Mucosa of descending colon (tissue), 3 donors: ENCODE results near the gene EGFLAM. TPM values are rescaled to one million over a fixed set of nuclear protein-coding genes. Genes with fewer than 3 reads are reported as not detected.

Experiments
- ATAC-seq: fragments of 200-7000 bp; cut with Tn5 transposase; one replicate; pipeline ENCODE4 v1.9.1; 2020; ENCODE audit warnings: mild to moderate bottlenecking, moderate library complexity
- DNase-seq, 3 donors: peaks; one replicate each; pipeline ENCODE4 v3.0.0-alpha.2; 2020
- H3K36me3 ChIP-seq: fragments of 200-600 bp; one replicate; pipeline ENCODE4 v1.8.0; 2021; ENCODE audit warnings: low read depth, mild to moderate bottlenecking
- H3K4me1 ChIP-seq: fragments of 200-600 bp; one replicate; pipeline ENCODE4 v1.8.0; 2021; ENCODE audit warnings: low read depth, mild to moderate bottlenecking
- H3K4me3 ChIP-seq: fragments of 200-600 bp; one replicate; pipeline ENCODE4 v1.8.0; 2021; ENCODE audit warnings: mild to moderate bottlenecking
- H3K9me3 ChIP-seq: fragments of 200-600 bp; one replicate; pipeline ENCODE4 v1.8.0; 2021; ENCODE audit warnings: mild to moderate bottlenecking
- CTCF ChIP-seq: fragments of 200-600 bp; IDR thresholded peaks from one replicate; pipeline ENCODE4 v1.8.0; 2022; ENCODE audit warnings: antibody characterized with exemption, mild to moderate bottlenecking
- intact Hi-C, 2 donors: fragments of 100-400 bp; cut with DNase I in 1 of 2; cut with micrococcal nuclease in 1 of 2; formaldehyde crosslinking; loops; one replicate each; pipeline versions ENCODE4 v1.11.0 to v1.11.1; 2022; cut with DNase I, micrococcal nuclease
- total RNA-seq, 3 donors: library from RNA; stranded (reverse); fragmentation: NEBNext Ultra II Directional in 2 of 3; extraction: Animal tissue kit (Norgen Biotek cat#: 25700) in 2 of 3; gene quantifications; one replicate each; pipeline versions ENCODE4 v1.2.1 to v1.2.4, GENCODE V29; 2021 to 2023
- donor health status: DM: no; HTN: no; CAD: no; lungs with moderate emphysema.
- donor health status: DM: no; HTN: no; CAD: no.
- donor health status: DM: no; HTN: yes; CAD: no.

Gene EGFLAM
- total RNA-seq, 3 donors from 2014 or later = 0.46 to 2.1 (median 0.84) TPM

DNA sequence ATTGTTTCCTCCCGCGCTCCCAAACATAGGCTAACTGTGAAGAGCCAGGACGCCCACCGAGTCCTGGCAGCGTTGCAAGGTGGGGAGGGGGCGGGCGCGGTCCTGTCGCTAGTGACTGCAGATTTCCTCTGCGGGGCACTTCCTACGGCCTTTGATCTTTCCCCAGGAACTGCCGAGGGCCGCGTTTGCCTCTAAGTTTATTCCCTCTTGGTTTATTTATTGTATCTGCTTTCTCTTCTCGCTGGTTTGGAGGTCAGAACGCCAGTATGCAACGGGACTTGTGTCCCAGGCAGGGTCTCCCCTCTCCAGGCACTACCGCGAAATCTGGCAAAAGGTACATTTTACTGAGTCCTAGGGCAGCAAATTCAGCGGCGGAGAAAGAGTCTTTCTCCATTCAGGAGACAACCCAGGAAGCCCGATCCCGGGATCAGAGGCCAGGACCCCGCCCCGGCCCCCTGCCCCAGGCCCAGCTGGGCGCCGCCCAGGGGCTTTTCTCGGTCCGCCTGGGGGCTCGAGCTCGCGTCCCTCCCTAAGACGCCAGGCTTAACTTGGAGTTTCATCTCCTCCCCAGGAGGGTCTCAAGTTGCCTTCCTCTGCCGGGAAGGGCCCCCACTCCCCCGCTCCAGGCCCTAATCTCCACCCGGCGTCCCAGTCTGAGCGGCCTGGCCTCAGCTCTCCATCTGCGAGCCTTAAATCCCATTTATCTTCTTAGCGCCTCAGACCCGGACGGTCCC is 884 bp upstream of the EGFLAM start:
- Histone ChIP-seq H3K4me3 (no peak overlapping the region), H3K9me3 (no peaks in the 10 kb centered on the region), H3K4me1 (no peaks in the 10 kb centered on the region), H3K36me3 (no peaks in the 10 kb centered on the region)
- intact Hi-C loops = no loop called here
- TF ChIP-seq CTCF = no peak
- DNase-seq = no peak
- no peak for ATAC-seq

DNA sequence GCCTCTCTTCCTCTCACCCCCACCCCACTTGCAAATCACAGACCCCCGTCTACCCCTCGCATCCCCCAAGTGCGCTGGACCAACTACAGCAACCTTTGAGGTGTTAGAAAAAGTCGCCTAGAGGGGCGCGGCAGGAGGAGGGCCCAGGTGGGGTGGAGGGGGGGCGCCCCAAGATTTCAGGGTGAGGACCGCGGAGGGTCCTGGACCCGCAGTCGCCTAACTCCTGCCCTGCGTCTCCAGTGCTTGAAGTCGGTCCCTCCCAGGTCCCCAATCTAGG is 379 bp upstream of the EGFLAM start:
- DNase-seq (no peak), ATAC-seq (no peak)
- H3K4me1 ChIP-seq = no peaks in the 10 kb centered on the region
- TF ChIP-seq CTCF = no peak
- intact Hi-C loops = no loop called here
- H3K9me3 ChIP-seq = no peaks in the 10 kb centered on the region
- no peak overlapping the region for H3K4me3 ChIP-seq
- no peaks in the 10 kb centered on the region for H3K36me3 ChIP-seq

- no peaks in the 10 kb centered on the region for H3K4me1 ChIP-seq
- TF ChIP-seq CTCF = no peak
- intact Hi-C loops = no loop called here
- no peaks in the 10 kb centered on the region for H3K9me3 ChIP-seq
- ATAC-seq (no peak), DNase-seq (no peak)
- no peaks in the 10 kb centered on the region for H3K36me3 ChIP-seq
- no peak overlapping the region for H3K4me3 ChIP-seq
Measured at GRCh38 chr5:38259062-38259808, 876 bp downstream of the EGFLAM start.

GRCh38 chr5:38259809-38260160 is 1.4 kb downstream of the EGFLAM start:
- Histone ChIP-seq H3K4me3 (no peak overlapping the region), H3K9me3 (no peaks in the 10 kb centered on the region), H3K36me3 (no peaks in the 10 kb centered on the region), H3K4me1 (no peaks in the 10 kb centered on the region)
- ATAC-seq (no peak), DNase-seq (no peak)
- intact Hi-C loops = no loop called here
- no peak for TF ChIP-seq CTCF

GRCh38 chr5:38263983-38264382 is 5.6 kb downstream of the EGFLAM start:
- no peak for TF ChIP-seq CTCF
- no peaks in the 10 kb centered on the region for H3K36me3 ChIP-seq
- intact Hi-C loops = no loop called here
- no peak for ATAC-seq
- H3K4me1 ChIP-seq = no peaks in the 10 kb centered on the region
- H3K4me3 ChIP-seq = no peak overlapping the region
- no peak for DNase-seq
- no peaks in the 10 kb centered on the region for H3K9me3 ChIP-seq
